ENCODE measurements around the gene MUSTN1. TPM values are rescaled to one million over a fixed set of nuclear protein-coding genes. Genes with fewer than 3 reads are reported as not detected.

MUSTN1 gene
- polyA plus RNA-seq, 1 donor (not counting 4 experiments of a cell fraction or from before 2014, with no cell fraction given): not detected

- H3K9ac ChIP-seq (ENCODE audit: control insufficient read depth, extremely low read depth, insufficient read depth, low read length): no peak overlapping the region
- H3K36me3 ChIP-seq (ENCODE audit: control insufficient read depth in 2 of 2, extremely low read depth in 1 of 2, insufficient read depth in 2 of 2, low read length in 2 of 2): no peaks in the 10 kb centered on the region
- no peaks in the 10 kb centered on the region for H3K79me2 ChIP-seq (ENCODE audit: control insufficient read depth, insufficient read depth, low read length)
- no peaks in the 10 kb centered on the region for H4K20me1 ChIP-seq (ENCODE audit: control insufficient read depth, extremely low read depth, insufficient read depth, low read length)
- DNase-seq (ENCODE audit: low read depth, low spot score) (no peak), FAIRE-seq (no peak)
- no peaks in the 10 kb centered on the region for H3K27me3 ChIP-seq (ENCODE audit: control insufficient read depth, extremely low read depth, insufficient read depth, low read length)
- no peaks in the 10 kb centered on the region for H3K9me3 ChIP-seq (ENCODE audit: control insufficient read depth, low read depth, low read length)
- no peak overlapping the region for H3K4me3 ChIP-seq (ENCODE audit: control insufficient read depth in 2 of 3, extremely low read depth in 1 of 3, insufficient read depth in 2 of 3, low read depth in 1 of 3, low read length in 3 of 3)
- dilution Hi-C loops (cut with MboI; ENCODE audit: extremely low pct_ligation_motif_present, low sequenced_read_pairs): no loop called here
- no peak for TF ChIP-seq EZH2 (IDR thresholded peaks at IDR 0.05; ENCODE audit: low read length)
- no peak for TF ChIP-seq CTCF (optimal IDR thresholded peaks at IDR 0.05 in 1 of 3, IDR thresholded peaks at IDR 0.05 in 1 of 3, conservative IDR thresholded peaks at IDR 0.05 in 1 of 3; ENCODE audit: extremely low read depth in 1 of 3, insufficient read depth in 2 of 3, low read length in 3 of 3)
- no peaks in the 10 kb centered on the region for H3K4me1 ChIP-seq (ENCODE audit: control insufficient read depth, extremely low read depth, insufficient read depth, low read length)
- no peaks in the 10 kb centered on the region for H3K9me1 ChIP-seq (ENCODE audit: control insufficient read depth, extremely low read depth, insufficient read depth, low read length)
- H2AFZ ChIP-seq (ENCODE audit: control insufficient read depth, low read length): no peak overlapping the region
- no peak overlapping the region for H3K4me2 ChIP-seq (ENCODE audit: control insufficient read depth, extremely low read depth, insufficient read depth, low read depth, low read length)
- no peak overlapping the region for H3K27ac ChIP-seq (ENCODE audit: control insufficient read depth, insufficient read depth, low read length)
These were observed 25.0 kb downstream of the MUSTN1 start for GRCh38 chr3:52809662-52810377.

- Histone ChIP-seq H3K9me3 (ENCODE audit: control insufficient read depth, low read depth, low read length) (no peaks in the 10 kb centered on the region), H3K9ac (ENCODE audit: control insufficient read depth, extremely low read depth, insufficient read depth, low read length) (no peak overlapping the region), H2AFZ (ENCODE audit: control insufficient read depth, low read length) (no peak overlapping the region), H3K4me1 (ENCODE audit: control insufficient read depth, extremely low read depth, insufficient read depth, low read length) (no peaks in the 10 kb centered on the region), H3K4me2 (ENCODE audit: control insufficient read depth, extremely low read depth, insufficient read depth, low read depth, low read length) (no peak overlapping the region), H3K27me3 (ENCODE audit: control insufficient read depth, extremely low read depth, insufficient read depth, low read length) (no peaks in the 10 kb centered on the region), H3K4me3 (ENCODE audit: control insufficient read depth in 2 of 3, extremely low read depth in 1 of 3, insufficient read depth in 2 of 3, low read depth in 1 of 3, low read length in 3 of 3) (no peak overlapping the region), H3K79me2 (ENCODE audit: control insufficient read depth, insufficient read depth, low read length) (no peaks in the 10 kb centered on the region), H3K36me3 (ENCODE audit: control insufficient read depth in 2 of 2, extremely low read depth in 1 of 2, insufficient read depth in 2 of 2, low read length in 2 of 2) (no peaks in the 10 kb centered on the region), H3K9me1 (ENCODE audit: control insufficient read depth, extremely low read depth, insufficient read depth, low read length) (no peaks in the 10 kb centered on the region), H4K20me1 (ENCODE audit: control insufficient read depth, extremely low read depth, insufficient read depth, low read length) (no peaks in the 10 kb centered on the region), H3K27ac (ENCODE audit: control insufficient read depth, insufficient read depth, low read length) (no peak overlapping the region)
- dilution Hi-C loops (cut with MboI; ENCODE audit: extremely low pct_ligation_motif_present, low sequenced_read_pairs): no loop called here
- no peak for TF ChIP-seq CTCF (optimal IDR thresholded peaks at IDR 0.05 in 1 of 3, IDR thresholded peaks at IDR 0.05 in 1 of 3, conservative IDR thresholded peaks at IDR 0.05 in 1 of 3; ENCODE audit: extremely low read depth in 1 of 3, insufficient read depth in 2 of 3, low read length in 3 of 3)
- no peak for TF ChIP-seq EZH2 (IDR thresholded peaks at IDR 0.05; ENCODE audit: low read length)
- DNase-seq (ENCODE audit: low read depth, low spot score) (no peak), FAIRE-seq (no peak)
These were observed 25.7 kb downstream of the MUSTN1 start for GRCh38 chr3:52809149-52809548.

Data from keratinocyte (primary cell).